Measurements from ENCODE around the gene MRM3. TPM values are rescaled to one million over a fixed set of nuclear protein-coding genes. Genes with fewer than 3 reads are reported as not detected.

Gene MRM3
- total and polyA plus RNA-seq, 4 donors: 8.5 to 17.5 (median 15.4) TPM

DNA sequence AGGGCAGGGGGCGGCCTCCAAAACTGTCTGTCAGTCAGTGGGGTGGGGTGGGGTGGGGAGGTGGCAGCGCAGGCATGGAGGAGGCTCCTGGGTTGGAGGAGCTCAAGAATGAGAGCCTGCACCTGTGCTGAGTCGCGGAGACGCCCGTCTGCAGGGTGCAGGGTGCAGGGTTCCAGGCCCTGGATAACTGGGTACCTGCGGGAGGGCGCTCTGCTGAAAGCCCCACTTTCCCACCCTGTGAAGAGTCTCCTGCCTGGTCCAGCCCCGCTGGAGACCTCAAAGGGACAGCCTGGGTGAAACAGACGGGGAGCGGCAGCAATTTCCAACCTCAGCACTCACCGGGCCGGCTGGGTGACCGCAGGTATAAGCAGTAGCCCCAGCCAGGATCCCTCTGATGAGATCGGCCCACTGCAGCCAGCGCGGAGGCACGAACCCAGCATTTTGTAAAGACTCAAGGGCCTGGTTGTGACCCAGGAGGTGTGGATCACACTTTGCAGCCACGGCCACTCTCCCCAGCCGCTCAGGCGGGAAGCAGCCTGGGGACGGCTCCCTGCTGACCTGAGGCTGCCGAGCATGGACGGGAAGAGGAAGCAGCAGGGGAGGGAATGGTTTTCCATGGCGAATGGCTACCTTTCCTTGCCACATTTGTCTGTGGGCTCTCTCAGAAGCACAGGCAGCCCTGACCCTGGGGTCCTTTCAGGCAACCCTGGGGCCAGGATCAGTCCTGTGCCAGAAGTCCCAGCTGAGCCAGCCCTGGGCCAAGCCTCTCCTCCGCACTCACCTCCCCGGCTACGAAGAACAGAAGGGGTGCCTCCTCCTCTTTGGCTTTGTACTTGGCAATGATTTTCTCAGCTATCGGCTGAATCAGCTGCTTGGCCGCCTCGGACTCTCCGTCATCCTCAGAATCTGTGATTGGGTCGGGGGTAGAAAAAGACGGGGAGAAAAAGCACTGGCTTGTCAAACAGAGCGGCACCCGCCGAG lies 21.0 kb downstream of the MRM3 start:
- H3K27me3 ChIP-seq (ENCODE audit: control insufficient read depth in 4 of 4, insufficient read depth in 4 of 4, low read length in 3 of 4): no peaks in the 10 kb centered on the region
- H3K9ac ChIP-seq (ENCODE audit: low read depth in 1 of 2, low read length in 2 of 2): no peak overlapping the region
- no peaks in the 10 kb centered on the region for H3K36me3 ChIP-seq (ENCODE audit: control insufficient read depth in 4 of 4, insufficient read depth in 3 of 4, low read depth in 1 of 4, low read length in 3 of 4)
- DNase-seq (ENCODE audit: low spot score): no peak
- 87% methylated on average over 37 of the region's 37 CpGs for WGBS
- TF ChIP-seq GABPA (IDR thresholded peaks at IDR 0.05 in 1 of 2, conservative IDR thresholded peaks at IDR 0.05 in 1 of 2) (no peak), EGR1 (IDR thresholded peaks at IDR 0.05; ENCODE audit: low read depth in 2 of 2) (no peak), TAF1 (conservative IDR thresholded peaks at IDR 0.05) (no peak), HNF4A (conservative IDR thresholded peaks at IDR 0.05) (no peak), FOXA2 (IDR thresholded peaks at IDR 0.05) (no peak), YY1 (IDR thresholded peaks at IDR 0.05) (no peak), SP1 (IDR thresholded peaks at IDR 0.05) (no peak), NR2F2 (IDR thresholded peaks at IDR 0.05) (no peak)
- TF ChIP-seq, protein P1, sequence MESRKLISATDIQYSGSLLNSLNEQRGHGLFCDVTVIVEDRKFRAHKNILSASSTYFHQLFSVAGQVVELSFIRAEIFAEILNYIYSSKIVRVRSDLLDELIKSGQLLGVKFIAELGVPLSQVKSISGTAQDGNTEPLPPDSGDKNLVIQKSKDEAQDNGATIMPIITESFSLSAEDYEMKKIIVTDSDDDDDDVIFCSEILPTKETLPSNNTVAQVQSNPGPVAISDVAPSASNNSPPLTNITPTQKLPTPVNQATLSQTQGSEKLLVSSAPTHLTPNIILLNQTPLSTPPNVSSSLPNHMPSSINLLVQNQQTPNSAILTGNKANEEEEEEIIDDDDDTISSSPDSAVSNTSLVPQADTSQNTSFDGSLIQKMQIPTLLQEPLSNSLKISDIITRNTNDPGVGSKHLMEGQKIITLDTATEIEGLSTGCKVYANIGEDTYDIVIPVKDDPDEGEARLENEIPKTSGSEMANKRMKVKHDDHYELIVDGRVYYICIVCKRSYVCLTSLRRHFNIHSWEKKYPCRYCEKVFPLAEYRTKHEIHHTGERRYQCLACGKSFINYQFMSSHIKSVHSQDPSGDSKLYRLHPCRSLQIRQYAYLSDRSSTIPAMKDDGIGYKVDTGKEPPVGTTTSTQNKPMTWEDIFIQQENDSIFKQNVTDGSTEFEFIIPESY (IDR thresholded peaks at IDR 0.05): no peak
- TF ChIP-seq, protein P2, sequence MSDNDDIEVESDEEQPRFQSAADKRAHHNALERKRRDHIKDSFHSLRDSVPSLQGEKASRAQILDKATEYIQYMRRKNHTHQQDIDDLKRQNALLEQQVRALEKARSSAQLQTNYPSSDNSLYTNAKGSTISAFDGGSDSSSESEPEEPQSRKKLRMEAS (IDR thresholded peaks at IDR 0.05): no peak
- TF ChIP-seq, protein P3, sequence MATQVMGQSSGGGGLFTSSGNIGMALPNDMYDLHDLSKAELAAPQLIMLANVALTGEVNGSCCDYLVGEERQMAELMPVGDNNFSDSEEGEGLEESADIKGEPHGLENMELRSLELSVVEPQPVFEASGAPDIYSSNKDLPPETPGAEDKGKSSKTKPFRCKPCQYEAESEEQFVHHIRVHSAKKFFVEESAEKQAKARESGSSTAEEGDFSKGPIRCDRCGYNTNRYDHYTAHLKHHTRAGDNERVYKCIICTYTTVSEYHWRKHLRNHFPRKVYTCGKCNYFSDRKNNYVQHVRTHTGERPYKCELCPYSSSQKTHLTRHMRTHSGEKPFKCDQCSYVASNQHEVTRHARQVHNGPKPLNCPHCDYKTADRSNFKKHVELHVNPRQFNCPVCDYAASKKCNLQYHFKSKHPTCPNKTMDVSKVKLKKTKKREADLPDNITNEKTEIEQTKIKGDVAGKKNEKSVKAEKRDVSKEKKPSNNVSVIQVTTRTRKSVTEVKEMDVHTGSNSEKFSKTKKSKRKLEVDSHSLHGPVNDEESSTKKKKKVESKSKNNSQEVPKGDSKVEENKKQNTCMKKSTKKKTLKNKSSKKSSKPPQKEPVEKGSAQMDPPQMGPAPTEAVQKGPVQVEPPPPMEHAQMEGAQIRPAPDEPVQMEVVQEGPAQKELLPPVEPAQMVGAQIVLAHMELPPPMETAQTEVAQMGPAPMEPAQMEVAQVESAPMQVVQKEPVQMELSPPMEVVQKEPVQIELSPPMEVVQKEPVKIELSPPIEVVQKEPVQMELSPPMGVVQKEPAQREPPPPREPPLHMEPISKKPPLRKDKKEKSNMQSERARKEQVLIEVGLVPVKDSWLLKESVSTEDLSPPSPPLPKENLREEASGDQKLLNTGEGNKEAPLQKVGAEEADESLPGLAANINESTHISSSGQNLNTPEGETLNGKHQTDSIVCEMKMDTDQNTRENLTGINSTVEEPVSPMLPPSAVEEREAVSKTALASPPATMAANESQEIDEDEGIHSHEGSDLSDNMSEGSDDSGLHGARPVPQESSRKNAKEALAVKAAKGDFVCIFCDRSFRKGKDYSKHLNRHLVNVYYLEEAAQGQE (IDR thresholded peaks at IDR 0.05): no peak
- TF ChIP-seq, protein P4, sequence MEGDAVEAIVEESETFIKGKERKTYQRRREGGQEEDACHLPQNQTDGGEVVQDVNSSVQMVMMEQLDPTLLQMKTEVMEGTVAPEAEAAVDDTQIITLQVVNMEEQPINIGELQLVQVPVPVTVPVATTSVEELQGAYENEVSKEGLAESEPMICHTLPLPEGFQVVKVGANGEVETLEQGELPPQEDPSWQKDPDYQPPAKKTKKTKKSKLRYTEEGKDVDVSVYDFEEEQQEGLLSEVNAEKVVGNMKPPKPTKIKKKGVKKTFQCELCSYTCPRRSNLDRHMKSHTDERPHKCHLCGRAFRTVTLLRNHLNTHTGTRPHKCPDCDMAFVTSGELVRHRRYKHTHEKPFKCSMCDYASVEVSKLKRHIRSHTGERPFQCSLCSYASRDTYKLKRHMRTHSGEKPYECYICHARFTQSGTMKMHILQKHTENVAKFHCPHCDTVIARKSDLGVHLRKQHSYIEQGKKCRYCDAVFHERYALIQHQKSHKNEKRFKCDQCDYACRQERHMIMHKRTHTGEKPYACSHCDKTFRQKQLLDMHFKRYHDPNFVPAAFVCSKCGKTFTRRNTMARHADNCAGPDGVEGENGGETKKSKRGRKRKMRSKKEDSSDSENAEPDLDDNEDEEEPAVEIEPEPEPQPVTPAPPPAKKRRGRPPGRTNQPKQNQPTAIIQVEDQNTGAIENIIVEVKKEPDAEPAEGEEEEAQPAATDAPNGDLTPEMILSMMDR (IDR thresholded peaks at IDR 0.05; ENCODE audit: low read depth, low read length, missing input control): no peak
- TF ChIP-seq, protein P5, sequence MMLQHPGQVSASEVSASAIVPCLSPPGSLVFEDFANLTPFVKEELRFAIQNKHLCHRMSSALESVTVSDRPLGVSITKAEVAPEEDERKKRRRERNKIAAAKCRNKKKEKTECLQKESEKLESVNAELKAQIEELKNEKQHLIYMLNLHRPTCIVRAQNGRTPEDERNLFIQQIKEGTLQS (IDR thresholded peaks at IDR 0.05): no peak
- no peak overlapping the region for H3K4me3 ChIP-seq (ENCODE audit: low read depth in 1 of 3, low read length in 3 of 3)
- H3K4me1 ChIP-seq (ENCODE audit: control insufficient read depth in 4 of 4, insufficient read depth in 4 of 4, low read length in 3 of 4): no peaks in the 10 kb centered on the region
- no peaks in the 10 kb centered on the region for H3K9me3 ChIP-seq (ENCODE audit: control insufficient read depth in 4 of 4, low read length in 3 of 4)
- H3K27ac ChIP-seq (ENCODE audit: low read depth in 1 of 2, low read length in 2 of 2): no peak overlapping the region

Data from liver (tissue), 9 donors.